HepG2 (cell line): ENCODE measurements around the gene PDK2. TPM values are rescaled to one million over a fixed set of nuclear protein-coding genes. Genes with fewer than 3 reads are reported as not detected.
A peak's percentile ranks its signal among the peaks of the same experiment; 100 is the strongest.

Experiments used
- AHR ChIP-seq: IDR thresholded peaks from 2 replicates; pipeline ENCODE4 v1.6.1; 2018; ENCODE audit warnings: missing genetic modification reagents, missing compliant biosample characterization
- BORCS8-MEF2B ChIP-seq: sonication (generic); formaldehyde crosslinking; IDR thresholded peaks from 2 replicates; pipeline ENCODE4 v1.8.0; 2022; ENCODE audit warnings: mild to moderate bottlenecking, missing genetic modification reagents
- DRAP1 ChIP-seq: IDR thresholded peaks from 2 replicates; pipeline ENCODE4 v1.6.1; 2016; ENCODE audit warnings: missing genetic modification reagents, missing compliant biosample characterization
- E2F2 ChIP-seq: sonication (generic); formaldehyde crosslinking; IDR thresholded peaks from 2 replicates; pipeline ENCODE4 v1.4.0; 2020; ENCODE audit warnings: missing genetic modification reagents, borderline replicate concordance
- GATA4 ChIP-seq: sonication (generic); IDR thresholded peaks from 2 replicates; pipeline ENCODE4 v1.6.1; 2016; ENCODE audit warnings: antibody characterized with exemption, low read depth, borderline replicate concordance
- KMT2B ChIP-seq: IDR thresholded peaks from 2 replicates; pipeline ENCODE4 v1.6.1; 2016; ENCODE audit warnings: missing genetic modification reagents, missing compliant biosample characterization
- MAFK ChIP-seq, 2 experiments: IDR thresholded peaks in 1 of 2; conservative IDR thresholded peaks in 1 of 2; 2 replicates each; pipeline ENCODE4 v1.6.1; 2011; ENCODE audit warnings: improper control_type of control experiment in 2 of 2, low read length in 2 of 2
- MXD4 ChIP-seq: IDR thresholded peaks from 2 replicates; pipeline ENCODE4 v1.6.1; 2016; ENCODE audit warnings: mild to moderate bottlenecking, missing biosample characterization, missing genetic modification reagents
- MYC ChIP-seq: sonication (generic); formaldehyde crosslinking; IDR thresholded peaks from 2 replicates; pipeline ENCODE4 v1.9.0; 2021; ENCODE audit warnings: missing genetic modification reagents, borderline replicate concordance
- PCBP2 ChIP-seq: fragments of 200-400 bp; formaldehyde crosslinking; optimal IDR thresholded peaks from 2 replicates; pipeline ENCODE3; 2018; ENCODE audit warnings: low read length, low read depth; ENCODE audit not compliant: poor library complexity, severe bottlenecking
- PREB ChIP-seq: sonication (generic); formaldehyde crosslinking; IDR thresholded peaks from 2 replicates; pipeline ENCODE4 v1.4.0; 2020; ENCODE audit warnings: missing genetic modification reagents
- SP2 ChIP-seq: sonication (generic); formaldehyde crosslinking; IDR thresholded peaks from 2 replicates; pipeline ENCODE4 v1.5.1; 2020; ENCODE audit warnings: mild to moderate bottlenecking, missing genetic modification reagents
- TFAP4 ChIP-seq: sonication (generic); IDR thresholded peaks from 2 replicates; pipeline ENCODE4 v1.6.1; 2016; ENCODE audit warnings: low read depth, borderline replicate concordance
- ZBTB20 ChIP-seq: sonication (generic); formaldehyde crosslinking; IDR thresholded peaks from 2 replicates; pipeline ENCODE4 v1.8.1; 2023; ENCODE audit warnings: missing genetic modification reagents, low read depth, mild to moderate bottlenecking, borderline replicate concordance
- ZBTB43 ChIP-seq: sonication (generic); formaldehyde crosslinking; conservative IDR thresholded peaks from 2 replicates; pipeline ENCODE4 v1.4.0; 2020; ENCODE audit warnings: missing genetic modification reagents
- ZBTB7A ChIP-seq: sonication (generic); formaldehyde crosslinking; IDR thresholded peaks from 2 replicates; pipeline ENCODE4 v1.8.0; 2022; ENCODE audit warnings: mild to moderate bottlenecking, missing genetic modification reagents
- ZC3H13 ChIP-seq: sonication (generic); formaldehyde crosslinking; IDR thresholded peaks from 2 replicates; pipeline ENCODE4 v1.8.1; 2023; ENCODE audit warnings: mild to moderate bottlenecking, missing genetic modification reagents, moderate library complexity
- ZNF354B ChIP-seq: sonication (generic); formaldehyde crosslinking; IDR thresholded peaks from 2 replicates; pipeline ENCODE4 v1.8.0; 2022; ENCODE audit warnings: mild to moderate bottlenecking, missing genetic modification reagents
- ZNF513 ChIP-seq: sonication (generic); formaldehyde crosslinking; conservative IDR thresholded peaks from 2 replicates; pipeline ENCODE4 v1.5.0; 2020; ENCODE audit warnings: missing genetic modification reagents
- ZNF709 ChIP-seq: sonication (generic); formaldehyde crosslinking; IDR thresholded peaks from 2 replicates; pipeline ENCODE4 v1.5.0; 2020; ENCODE audit warnings: mild to moderate bottlenecking, missing genetic modification reagents
- ZNF776 ChIP-seq: sonication (generic); formaldehyde crosslinking; IDR thresholded peaks from 2 replicates; pipeline ENCODE4 v1.4.0; 2020; ENCODE audit warnings: mild to moderate bottlenecking, missing genetic modification reagents
- polyA plus RNA-seq, 8 experiments: library from polyadenylated mRNA; depleted of rRNA in 3 of 8; stranded (reverse) in 7 of 8; unstranded in 1 of 8; fragments of >200 nt; fragmentation: Illumina TruSeq in 4 of 8; extraction: Trizol in 4 of 8; gene quantifications; 2 replicates each; pipeline versions ENCODE4 v1.2.1 to v1.2.3, GENCODE V29; 2011 to 2016; ENCODE audit warnings: low read depth in 4 of 8, missing spikeins in 1 of 8, mixed read lengths in 1 of 8; ENCODE audit not compliant: insufficient read depth in 1 of 8
- total RNA-seq, 5 experiments: library from RNA; depleted of rRNA; stranded (reverse); fragments of >200 nt; fragmentation: Illumina TruSeq; extraction: Trizol; gene quantifications; 2 replicates each; pipeline ENCODE4 v1.2.3, GENCODE V29; 2016; ENCODE audit warnings: low read depth in 1 of 5

Gene PDK2
- total and polyA plus RNA-seq, 2 of the 13 experiments (the other 11 are each of a cell fraction or from before 2014, with no cell fraction given): 18.5 to 59.7 TPM

GRCh38 chr17:50094753-50095619 is at the start of gene PDK2 (continued):
- TF ChIP-seq TFAP4 (no peak; the same call in 1 of the 2 replicates), DRAP1 (CRISPR knock-in tag) (peak; percentile 67), ZNF776 (0 out of 2 replicates have a peak, but pooled peaks have one; percentile 62), ZBTB43 (peak; percentile 43; the same call in 1 of the 2 replicates), PCBP2 (no peak), ZC3H13 (peak; percentile 74; the same call in 1 of the 2 replicates), MYC (CRISPR knock-in tag) (peak; percentile 80), KMT2B (peak; percentile 63; the same call in 1 of the 2 replicates), GATA4 (no peak), MAFK (conservative IDR thresholded peaks at IDR 0.05 in 1 of 2, IDR thresholded peaks at IDR 0.05 in 1 of 2; ENCODE audit: low read length in 2 of 2) (no peak), MXD4 (CRISPR knock-in tag) (peak; percentile 87), E2F2 (CRISPR knock-in tag) (no peak), AHR (0 out of 2 replicates have a peak, but pooled peaks have one; percentile 43), ZNF513 (CRISPR knock-in tag) (no peak), SP2 (peak; percentile 99), ZNF354B (0 out of 2 replicates have a peak, but pooled peaks have one; percentile 87), PREB (CRISPR knock-in tag) (no peak), ZBTB20 (CRISPR knock-in tag) (0 out of 2 replicates have a peak, but pooled peaks have one; percentile 28), BORCS8-MEF2B (CRISPR knock-in tag) (peak; percentile 81; the same call in 1 of the 2 replicates), ZBTB7A (CRISPR knock-in tag) (peak; percentile 36; the same call in 1 of the 2 replicates), ZNF709 (CRISPR knock-in tag) (no peak; the same call in 1 of the 2 replicates)
